ENCODE results near the gene LSP1. TPM values are rescaled to one million over a fixed set of nuclear protein-coding genes. Genes with fewer than 3 reads are reported as not detected.
A peak's percentile ranks its signal among the peaks of the same experiment; 100 is the strongest.

Gene LSP1
- total RNA-seq, 1 donor from 2014 or later = 29.5 TPM

- TF ChIP-seq CTCF (IDR thresholded peaks at IDR 0.05) = no peak
- H3K4me3 Mint-ChIP-seq (ENCODE audit: unreplicated experiment) = no peak overlapping the region
- no peaks in the 10 kb centered on the region for H3K9me3 Mint-ChIP-seq (ENCODE audit: unreplicated experiment)
- no peaks in the 10 kb centered on the region for H3K27me3 Mint-ChIP-seq (ENCODE audit: unreplicated experiment)
- peaks cover 29% of the 10 kb centered on the region for H3K4me1 Mint-ChIP-seq (ENCODE audit: unreplicated experiment)
- H3K36me3 Mint-ChIP-seq (ENCODE audit: unreplicated experiment) = no peaks in the 10 kb centered on the region
- no peak overlapping the region for H3K27ac Mint-ChIP-seq (ENCODE audit: unreplicated experiment)
- no peak for DNase-seq (ENCODE audit: extremely low spot score, unreplicated experiment)
Observed at GRCh38 chr11:1840780-1841480, 12.0 kb upstream of the LSP1 start.

GRCh38 chr11:1841511-1842148, 11.3 kb upstream of the LSP1 start:
- no peak for DNase-seq (ENCODE audit: extremely low spot score, unreplicated experiment)
- Mint-ChIP-seq H3K27me3 (ENCODE audit: unreplicated experiment) (no peaks in the 10 kb centered on the region), H3K9me3 (ENCODE audit: unreplicated experiment) (no peaks in the 10 kb centered on the region), H3K4me1 (ENCODE audit: unreplicated experiment) (peaks cover 29% of the 10 kb centered on the region), H3K27ac (ENCODE audit: unreplicated experiment) (no peak overlapping the region), H3K36me3 (ENCODE audit: unreplicated experiment) (no peaks in the 10 kb centered on the region), H3K4me3 (ENCODE audit: unreplicated experiment) (no peak overlapping the region)
- no peak for TF ChIP-seq CTCF (IDR thresholded peaks at IDR 0.05)

- Mint-ChIP-seq H3K27me3 (ENCODE audit: unreplicated experiment) (no peaks in the 10 kb centered on the region), H3K4me3 (ENCODE audit: unreplicated experiment) (no peak overlapping the region), H3K9me3 (ENCODE audit: unreplicated experiment) (no peaks in the 10 kb centered on the region), H3K4me1 (ENCODE audit: unreplicated experiment) (peaks cover 31% of the 10 kb centered on the region), H3K36me3 (ENCODE audit: unreplicated experiment) (no peaks in the 10 kb centered on the region), H3K27ac (ENCODE audit: unreplicated experiment) (no peak overlapping the region)
- DNase-seq (ENCODE audit: extremely low spot score, unreplicated experiment) = no peak
- no peak for TF ChIP-seq CTCF (IDR thresholded peaks at IDR 0.05)
Observed at GRCh38 chr11:1842149-1843097, 10.5 kb upstream of the LSP1 start.

- Mint-ChIP-seq H3K27ac (ENCODE audit: unreplicated experiment) (peak overlapping the region; percentile 1), H3K36me3 (ENCODE audit: unreplicated experiment) (no peaks in the 10 kb centered on the region), H3K9me3 (ENCODE audit: unreplicated experiment) (no peaks in the 10 kb centered on the region), H3K4me1 (ENCODE audit: unreplicated experiment) (peaks cover 33% of the 10 kb centered on the region), H3K4me3 (ENCODE audit: unreplicated experiment) (no peak overlapping the region), H3K27me3 (ENCODE audit: unreplicated experiment) (no peaks in the 10 kb centered on the region)
- no peak for DNase-seq (ENCODE audit: extremely low spot score, unreplicated experiment)
- no peak for TF ChIP-seq CTCF (IDR thresholded peaks at IDR 0.05)
Observed at GRCh38 chr11:1843098-1843473, 9.8 kb upstream of the LSP1 start.

- Mint-ChIP-seq H3K27ac (ENCODE audit: unreplicated experiment) (no peak overlapping the region), H3K27me3 (ENCODE audit: unreplicated experiment) (no peaks in the 10 kb centered on the region), H3K36me3 (ENCODE audit: unreplicated experiment) (no peaks in the 10 kb centered on the region), H3K4me3 (ENCODE audit: unreplicated experiment) (no peak overlapping the region), H3K4me1 (ENCODE audit: unreplicated experiment) (peaks cover 40% of the 10 kb centered on the region), H3K9me3 (ENCODE audit: unreplicated experiment) (no peaks in the 10 kb centered on the region)
- no peak for DNase-seq (ENCODE audit: extremely low spot score, unreplicated experiment)
- no peak for TF ChIP-seq CTCF (IDR thresholded peaks at IDR 0.05)
Observed at GRCh38 chr11:1843796-1844195, 9.1 kb upstream of the LSP1 start.
